ENCODE data around the gene DENND2D. TPM values are rescaled to one million over a fixed set of nuclear protein-coding genes. Genes with fewer than 3 reads are reported as not detected.

DENND2D gene
- total RNA-seq, 1 donor from 2014 or later: 2.6 TPM

DNA sequence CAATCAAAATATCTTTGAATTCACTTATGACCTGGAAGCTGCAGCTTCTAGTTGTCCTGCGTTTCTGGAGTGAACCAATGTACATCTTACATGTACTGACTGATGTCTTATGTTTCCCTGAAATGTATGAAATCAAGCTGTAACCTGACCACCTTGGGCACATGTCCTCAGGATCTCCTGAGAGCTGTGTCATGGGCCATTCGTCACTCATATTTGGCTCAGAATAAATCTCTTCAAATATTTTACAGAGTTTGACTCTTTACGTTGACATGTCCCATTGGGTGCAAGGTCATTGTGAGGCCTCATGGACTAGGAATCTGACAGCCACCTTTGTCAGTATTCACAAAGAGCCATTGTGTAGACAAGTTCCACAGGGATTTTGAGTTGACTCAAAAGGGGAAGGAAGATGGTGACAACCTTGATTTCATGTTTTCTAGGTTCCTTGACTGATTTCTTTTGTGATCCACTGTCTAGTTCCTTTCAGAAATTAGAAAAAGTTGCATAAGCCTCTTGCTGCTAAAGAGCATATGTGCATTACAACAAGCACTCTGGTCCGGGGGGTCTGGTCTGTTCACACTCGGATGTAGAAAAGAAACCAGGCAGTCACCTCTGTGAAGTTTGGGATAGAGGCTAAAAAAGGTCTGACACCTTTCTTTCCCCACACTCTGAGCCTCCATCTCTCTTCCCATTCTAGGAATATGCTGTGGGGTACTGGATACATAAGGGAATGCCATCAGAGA, 37.8 kb upstream of the DENND2D start:
- H3K9me3 Mint-ChIP-seq (ENCODE audit: low read depth): peaks cover 3% of the 10 kb centered on the region
- no peaks in the 10 kb centered on the region for H3K36me3 Mint-ChIP-seq (ENCODE audit: insufficient read depth)
- TF ChIP-seq, protein P1, sequence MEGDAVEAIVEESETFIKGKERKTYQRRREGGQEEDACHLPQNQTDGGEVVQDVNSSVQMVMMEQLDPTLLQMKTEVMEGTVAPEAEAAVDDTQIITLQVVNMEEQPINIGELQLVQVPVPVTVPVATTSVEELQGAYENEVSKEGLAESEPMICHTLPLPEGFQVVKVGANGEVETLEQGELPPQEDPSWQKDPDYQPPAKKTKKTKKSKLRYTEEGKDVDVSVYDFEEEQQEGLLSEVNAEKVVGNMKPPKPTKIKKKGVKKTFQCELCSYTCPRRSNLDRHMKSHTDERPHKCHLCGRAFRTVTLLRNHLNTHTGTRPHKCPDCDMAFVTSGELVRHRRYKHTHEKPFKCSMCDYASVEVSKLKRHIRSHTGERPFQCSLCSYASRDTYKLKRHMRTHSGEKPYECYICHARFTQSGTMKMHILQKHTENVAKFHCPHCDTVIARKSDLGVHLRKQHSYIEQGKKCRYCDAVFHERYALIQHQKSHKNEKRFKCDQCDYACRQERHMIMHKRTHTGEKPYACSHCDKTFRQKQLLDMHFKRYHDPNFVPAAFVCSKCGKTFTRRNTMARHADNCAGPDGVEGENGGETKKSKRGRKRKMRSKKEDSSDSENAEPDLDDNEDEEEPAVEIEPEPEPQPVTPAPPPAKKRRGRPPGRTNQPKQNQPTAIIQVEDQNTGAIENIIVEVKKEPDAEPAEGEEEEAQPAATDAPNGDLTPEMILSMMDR (IDR thresholded peaks at IDR 0.05; ENCODE audit: unreplicated experiment): no peak
- H3K4me1 Mint-ChIP-seq (ENCODE audit: low read depth): peaks cover 14% of the 10 kb centered on the region
- H3K4me3 Mint-ChIP-seq (ENCODE audit: low read depth): no peak overlapping the region
- H3K27me3 Mint-ChIP-seq: no peaks in the 10 kb centered on the region
- DNase-seq (ENCODE audit: low spot score, unreplicated experiment): no peak
- H3K27ac Mint-ChIP-seq: no peak overlapping the region

DNA sequence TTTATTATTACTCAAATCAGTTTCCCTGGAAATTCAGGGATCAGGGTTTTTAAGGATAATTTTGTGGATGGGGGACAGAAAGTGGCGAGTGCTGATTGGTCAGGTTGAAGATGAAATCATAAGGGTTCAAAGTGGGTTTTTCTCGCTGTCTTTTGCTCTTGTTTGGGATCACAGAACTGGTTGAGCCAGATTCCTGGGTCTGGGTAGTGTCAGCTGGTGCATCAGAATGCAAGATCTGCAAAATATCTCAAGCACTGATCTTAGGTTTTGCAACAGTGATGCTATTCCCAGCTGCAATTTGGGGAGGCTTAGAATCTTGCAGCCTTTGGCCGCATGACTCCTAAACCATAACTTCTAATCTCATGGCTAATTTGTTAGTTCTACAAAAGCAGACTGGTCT, 36.4 kb upstream of the DENND2D start:
- Mint-ChIP-seq H3K4me1 (ENCODE audit: low read depth) (peaks cover 14% of the 10 kb centered on the region), H3K36me3 (ENCODE audit: insufficient read depth) (no peaks in the 10 kb centered on the region), H3K27me3 (no peaks in the 10 kb centered on the region), H3K9me3 (ENCODE audit: low read depth) (peaks cover 3% of the 10 kb centered on the region), H3K4me3 (ENCODE audit: low read depth) (no peak overlapping the region), H3K27ac (no peak overlapping the region)
- TF ChIP-seq, protein P1 (IDR thresholded peaks at IDR 0.05; ENCODE audit: unreplicated experiment): no peak
- no peak for DNase-seq (ENCODE audit: low spot score, unreplicated experiment)

DNA sequence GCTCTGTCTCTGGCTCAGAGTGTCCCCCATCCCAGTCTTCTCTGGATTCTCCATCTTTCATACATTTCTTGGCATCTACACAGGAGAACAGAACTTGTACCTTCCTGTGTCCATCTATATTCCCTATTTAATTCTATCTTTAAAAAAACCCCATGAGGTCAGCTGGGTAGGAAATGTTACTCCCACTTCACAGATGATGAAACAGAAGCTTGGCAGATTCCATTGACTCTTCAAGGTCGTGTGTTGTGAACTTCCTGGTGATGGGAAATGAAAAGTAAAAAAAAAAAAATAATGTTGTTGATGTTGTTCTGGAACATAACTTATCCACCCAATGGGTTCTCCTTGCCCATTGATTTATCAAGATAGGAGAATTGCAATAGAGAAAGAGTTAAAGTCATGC, 35.9 kb upstream of the DENND2D start:
- Mint-ChIP-seq H3K27ac (no peak overlapping the region), H3K9me3 (ENCODE audit: low read depth) (peaks cover 3% of the 10 kb centered on the region), H3K27me3 (no peaks in the 10 kb centered on the region), H3K4me3 (ENCODE audit: low read depth) (no peak overlapping the region), H3K4me1 (ENCODE audit: low read depth) (peaks cover 14% of the 10 kb centered on the region), H3K36me3 (ENCODE audit: insufficient read depth) (no peaks in the 10 kb centered on the region)
- TF ChIP-seq, protein P1 (IDR thresholded peaks at IDR 0.05; ENCODE audit: unreplicated experiment): no peak
- DNase-seq (ENCODE audit: low spot score, unreplicated experiment): no peak

DNA sequence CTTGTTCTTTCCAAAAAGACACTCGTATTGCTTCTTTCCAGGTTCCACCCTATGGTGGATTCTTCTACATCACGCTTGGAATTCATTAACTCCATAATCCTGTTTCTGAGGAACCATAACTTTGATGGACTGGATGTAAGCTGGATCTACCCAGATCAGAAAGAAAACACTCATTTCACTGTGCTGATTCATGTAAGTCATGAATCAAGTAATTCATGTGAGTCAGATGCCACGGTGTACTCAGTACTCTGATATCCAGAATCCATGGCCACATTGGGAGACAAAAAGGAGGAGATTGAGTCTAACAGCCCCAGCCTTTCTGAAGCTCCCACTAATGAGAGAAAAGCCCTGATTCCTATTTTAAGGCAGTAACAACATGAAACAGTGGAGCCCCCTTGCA, 34.4 kb upstream of the DENND2D start:
- Mint-ChIP-seq H3K27me3 (no peaks in the 10 kb centered on the region), H3K36me3 (ENCODE audit: insufficient read depth) (no peaks in the 10 kb centered on the region), H3K4me3 (ENCODE audit: low read depth) (no peak overlapping the region), H3K4me1 (ENCODE audit: low read depth) (peaks cover 14% of the 10 kb centered on the region), H3K27ac (no peak overlapping the region), H3K9me3 (ENCODE audit: low read depth) (no peaks in the 10 kb centered on the region)
- DNase-seq (ENCODE audit: low spot score, unreplicated experiment): no peak
- TF ChIP-seq, protein P1 (IDR thresholded peaks at IDR 0.05; ENCODE audit: unreplicated experiment): no peak

DNA sequence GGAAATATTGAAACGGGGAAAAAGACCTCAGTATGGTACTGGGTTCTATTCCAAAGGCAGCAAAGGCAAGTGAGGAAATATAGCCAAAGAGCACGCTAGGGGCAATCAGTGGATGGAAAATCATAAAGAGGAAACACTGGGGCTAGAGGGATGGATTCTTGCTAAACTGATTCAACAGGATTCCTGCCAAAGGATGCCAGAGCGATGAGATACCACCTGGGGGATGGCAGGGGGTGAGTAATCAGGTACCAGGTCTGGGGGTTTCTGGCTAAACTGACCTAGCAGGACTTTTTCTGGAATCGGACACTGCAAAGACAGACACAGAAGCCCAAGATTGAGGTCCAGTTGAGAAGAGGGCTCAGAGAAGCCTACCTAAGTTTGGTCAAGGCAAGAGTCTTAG, 33.8 kb upstream of the DENND2D start:
- TF ChIP-seq, protein P1 (IDR thresholded peaks at IDR 0.05; ENCODE audit: unreplicated experiment): no peak
- Mint-ChIP-seq H3K27me3 (no peaks in the 10 kb centered on the region), H3K36me3 (ENCODE audit: insufficient read depth) (no peaks in the 10 kb centered on the region), H3K4me3 (ENCODE audit: low read depth) (no peak overlapping the region), H3K27ac (no peak overlapping the region), H3K4me1 (ENCODE audit: low read depth) (peaks cover 14% of the 10 kb centered on the region), H3K9me3 (ENCODE audit: low read depth) (no peaks in the 10 kb centered on the region)
- no peak for DNase-seq (ENCODE audit: low spot score, unreplicated experiment)

Data from progenitor cell of endocrine pancreas (in vitro differentiated cells).